ENCODE results near the gene MLX.

Gene MLX

DNA sequence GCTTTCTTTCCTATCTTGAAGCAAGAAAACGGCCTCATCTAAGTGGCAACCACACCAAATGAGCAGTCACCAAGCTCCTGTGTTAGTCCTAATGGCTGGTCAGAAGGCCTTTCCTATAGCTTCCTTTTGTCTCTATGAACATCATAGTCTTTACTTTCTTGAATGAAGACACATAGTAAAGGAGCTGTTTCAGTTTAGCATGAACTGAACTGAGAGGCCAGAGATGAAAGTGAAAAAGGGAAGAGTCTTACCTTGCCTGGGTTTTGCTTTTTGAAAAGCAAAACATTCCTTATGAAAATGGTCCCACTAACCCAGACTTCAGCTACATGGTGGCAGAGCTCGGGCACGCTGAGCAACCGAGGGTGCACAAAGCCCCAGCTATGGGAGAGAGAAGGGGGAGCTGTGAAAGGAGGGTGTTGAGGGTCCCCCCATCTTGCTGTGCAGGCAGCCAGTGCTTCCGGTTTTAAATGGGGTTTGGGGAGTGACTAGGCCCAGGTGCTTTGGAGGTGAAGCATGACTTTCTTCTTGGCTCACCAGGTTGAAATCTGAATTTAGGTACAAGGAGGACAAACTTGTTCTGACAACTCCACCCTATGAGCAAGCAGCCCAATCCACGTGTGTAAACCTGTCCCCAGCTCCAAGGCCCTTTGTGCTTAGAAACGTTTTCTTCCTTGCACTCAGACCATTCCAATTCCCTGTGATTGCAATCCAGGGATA lies 19.8 kb downstream of the MLX start:
- Histone ChIP-seq H3K27ac (replicated peaks) (no peak overlapping the region), H3K4me3 (replicated peaks; ENCODE audit: insufficient read depth, low read length) (no peak overlapping the region), H3K27me3 (ENCODE audit: insufficient read depth, poor library complexity, severe bottlenecking) (no peaks in the 10 kb centered on the region)
- DNase-seq (ENCODE audit: low read depth in 1 of 2, low spot score in 1 of 2), result no peak
- TF ChIP-seq, protein P1, sequence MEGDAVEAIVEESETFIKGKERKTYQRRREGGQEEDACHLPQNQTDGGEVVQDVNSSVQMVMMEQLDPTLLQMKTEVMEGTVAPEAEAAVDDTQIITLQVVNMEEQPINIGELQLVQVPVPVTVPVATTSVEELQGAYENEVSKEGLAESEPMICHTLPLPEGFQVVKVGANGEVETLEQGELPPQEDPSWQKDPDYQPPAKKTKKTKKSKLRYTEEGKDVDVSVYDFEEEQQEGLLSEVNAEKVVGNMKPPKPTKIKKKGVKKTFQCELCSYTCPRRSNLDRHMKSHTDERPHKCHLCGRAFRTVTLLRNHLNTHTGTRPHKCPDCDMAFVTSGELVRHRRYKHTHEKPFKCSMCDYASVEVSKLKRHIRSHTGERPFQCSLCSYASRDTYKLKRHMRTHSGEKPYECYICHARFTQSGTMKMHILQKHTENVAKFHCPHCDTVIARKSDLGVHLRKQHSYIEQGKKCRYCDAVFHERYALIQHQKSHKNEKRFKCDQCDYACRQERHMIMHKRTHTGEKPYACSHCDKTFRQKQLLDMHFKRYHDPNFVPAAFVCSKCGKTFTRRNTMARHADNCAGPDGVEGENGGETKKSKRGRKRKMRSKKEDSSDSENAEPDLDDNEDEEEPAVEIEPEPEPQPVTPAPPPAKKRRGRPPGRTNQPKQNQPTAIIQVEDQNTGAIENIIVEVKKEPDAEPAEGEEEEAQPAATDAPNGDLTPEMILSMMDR (IDR thresholded peaks at IDR 0.05; ENCODE audit: insufficient read depth, low read length), result no peak
- TF ChIP-seq, protein P2, sequence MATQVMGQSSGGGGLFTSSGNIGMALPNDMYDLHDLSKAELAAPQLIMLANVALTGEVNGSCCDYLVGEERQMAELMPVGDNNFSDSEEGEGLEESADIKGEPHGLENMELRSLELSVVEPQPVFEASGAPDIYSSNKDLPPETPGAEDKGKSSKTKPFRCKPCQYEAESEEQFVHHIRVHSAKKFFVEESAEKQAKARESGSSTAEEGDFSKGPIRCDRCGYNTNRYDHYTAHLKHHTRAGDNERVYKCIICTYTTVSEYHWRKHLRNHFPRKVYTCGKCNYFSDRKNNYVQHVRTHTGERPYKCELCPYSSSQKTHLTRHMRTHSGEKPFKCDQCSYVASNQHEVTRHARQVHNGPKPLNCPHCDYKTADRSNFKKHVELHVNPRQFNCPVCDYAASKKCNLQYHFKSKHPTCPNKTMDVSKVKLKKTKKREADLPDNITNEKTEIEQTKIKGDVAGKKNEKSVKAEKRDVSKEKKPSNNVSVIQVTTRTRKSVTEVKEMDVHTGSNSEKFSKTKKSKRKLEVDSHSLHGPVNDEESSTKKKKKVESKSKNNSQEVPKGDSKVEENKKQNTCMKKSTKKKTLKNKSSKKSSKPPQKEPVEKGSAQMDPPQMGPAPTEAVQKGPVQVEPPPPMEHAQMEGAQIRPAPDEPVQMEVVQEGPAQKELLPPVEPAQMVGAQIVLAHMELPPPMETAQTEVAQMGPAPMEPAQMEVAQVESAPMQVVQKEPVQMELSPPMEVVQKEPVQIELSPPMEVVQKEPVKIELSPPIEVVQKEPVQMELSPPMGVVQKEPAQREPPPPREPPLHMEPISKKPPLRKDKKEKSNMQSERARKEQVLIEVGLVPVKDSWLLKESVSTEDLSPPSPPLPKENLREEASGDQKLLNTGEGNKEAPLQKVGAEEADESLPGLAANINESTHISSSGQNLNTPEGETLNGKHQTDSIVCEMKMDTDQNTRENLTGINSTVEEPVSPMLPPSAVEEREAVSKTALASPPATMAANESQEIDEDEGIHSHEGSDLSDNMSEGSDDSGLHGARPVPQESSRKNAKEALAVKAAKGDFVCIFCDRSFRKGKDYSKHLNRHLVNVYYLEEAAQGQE (IDR thresholded peaks at IDR 0.05; ENCODE audit: insufficient replicate concordance, low read depth), result no peak
- TF ChIP-seq GABPA (IDR thresholded peaks at IDR 0.05; ENCODE audit: low read depth) (no peak), POLR2AphosphoS5 (IDR thresholded peaks at IDR 0.05; ENCODE audit: low read depth) (no peak)

DNA sequence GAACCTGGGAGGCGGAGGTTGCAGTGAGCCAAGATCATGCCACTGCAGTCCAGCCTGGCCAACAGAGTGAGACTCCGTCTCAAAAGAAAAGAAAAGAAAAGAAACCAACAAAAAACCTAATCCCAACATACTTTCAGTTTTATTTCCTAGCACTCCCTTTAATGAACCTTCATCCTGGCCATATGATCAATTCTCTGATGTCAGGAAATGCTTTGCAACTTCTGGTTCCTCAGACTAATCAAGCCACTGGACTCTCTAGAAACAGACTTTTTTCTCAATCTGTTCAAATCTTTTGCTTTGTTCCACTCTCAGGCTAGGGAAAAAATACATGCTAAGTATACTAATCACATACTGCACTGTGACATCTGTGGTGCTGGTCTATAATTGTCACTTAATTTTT lies 24.0 kb downstream of the MLX start:
- H3K4me3 ChIP-seq (replicated peaks; ENCODE audit: insufficient read depth, low read length), result no peak overlapping the region
- TF ChIP-seq POLR2AphosphoS5 (IDR thresholded peaks at IDR 0.05; ENCODE audit: low read depth), result no peak
- TF ChIP-seq, protein P1 (IDR thresholded peaks at IDR 0.05; ENCODE audit: insufficient read depth, low read length), result no peak
- TF ChIP-seq GABPA (IDR thresholded peaks at IDR 0.05; ENCODE audit: low read depth), result no peak
- TF ChIP-seq SPI1 (IDR thresholded peaks at IDR 0.05; ENCODE audit: borderline replicate concordance, low read depth), result no peak
- no peaks in the 10 kb centered on the region for H3K27me3 ChIP-seq (ENCODE audit: insufficient read depth, poor library complexity, severe bottlenecking)
- no peak for DNase-seq (ENCODE audit: low read depth in 1 of 2, low spot score in 1 of 2)
- H3K27ac ChIP-seq (replicated peaks), result no peak overlapping the region

DNA sequence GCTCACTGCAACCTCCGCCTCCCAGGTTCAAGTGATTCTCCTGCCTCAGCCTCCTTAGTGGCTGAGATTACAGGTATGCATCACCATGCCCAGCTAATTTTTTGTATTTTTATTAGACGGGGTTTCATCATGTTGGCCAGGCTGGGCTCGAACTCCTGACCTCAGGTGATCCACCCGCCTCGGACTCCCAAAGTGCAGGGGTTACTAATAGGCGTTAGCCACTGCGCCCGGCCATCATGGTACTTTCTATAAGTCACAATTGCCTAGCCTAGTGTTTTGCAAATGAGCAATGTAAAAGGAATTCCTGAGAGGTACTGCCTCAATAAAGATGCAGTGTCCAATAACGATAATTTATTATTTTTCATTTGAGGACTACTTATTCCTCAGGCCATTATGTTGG lies 24.5 kb downstream of the MLX start:
- DNase-seq (ENCODE audit: low read depth in 1 of 2, low spot score in 1 of 2), result no peak
- no peak overlapping the region for H3K27ac ChIP-seq (replicated peaks)
- H3K27me3 ChIP-seq (ENCODE audit: insufficient read depth, poor library complexity, severe bottlenecking), result no peaks in the 10 kb centered on the region
- no peak for TF ChIP-seq POLR2AphosphoS5 (IDR thresholded peaks at IDR 0.05; ENCODE audit: low read depth)
- TF ChIP-seq, protein P2 (IDR thresholded peaks at IDR 0.05; ENCODE audit: insufficient replicate concordance, low read depth), result no peak
- TF ChIP-seq, protein P1 (IDR thresholded peaks at IDR 0.05; ENCODE audit: insufficient read depth, low read length), result no peak
- no peak for TF ChIP-seq SPI1 (IDR thresholded peaks at IDR 0.05; ENCODE audit: borderline replicate concordance, low read depth)
- no peak for TF ChIP-seq GABPA (IDR thresholded peaks at IDR 0.05; ENCODE audit: low read depth)
- no peak overlapping the region for H3K4me3 ChIP-seq (replicated peaks; ENCODE audit: insufficient read depth, low read length)

DNA sequence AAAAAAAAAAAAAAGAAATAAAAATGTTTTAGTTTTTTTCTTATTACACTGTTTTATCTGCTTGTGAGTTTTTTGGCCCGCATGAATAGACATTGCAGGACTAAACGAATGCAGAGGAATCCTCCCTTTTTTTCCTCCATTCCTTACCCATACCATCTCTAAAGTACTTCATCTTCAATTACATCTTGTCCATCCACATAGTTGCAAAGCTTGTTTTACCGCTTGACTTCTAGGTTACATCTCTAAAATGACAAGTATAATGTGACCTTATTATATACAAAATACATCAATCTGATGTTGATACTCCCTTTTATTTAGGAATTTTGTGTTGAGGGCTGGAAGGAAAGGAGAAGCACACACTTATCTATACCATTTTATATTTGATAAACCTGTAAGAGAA lies 29.5 kb downstream of the MLX start:
- Histone ChIP-seq H3K27me3 (ENCODE audit: insufficient read depth, poor library complexity, severe bottlenecking) (no peaks in the 10 kb centered on the region), H3K4me3 (replicated peaks; ENCODE audit: insufficient read depth, low read length) (no peak overlapping the region), H3K27ac (replicated peaks) (no peak overlapping the region)
- no peak for TF ChIP-seq POLR2AphosphoS5 (IDR thresholded peaks at IDR 0.05; ENCODE audit: low read depth)
- TF ChIP-seq, protein P2 (IDR thresholded peaks at IDR 0.05; ENCODE audit: insufficient replicate concordance, low read depth), result no peak
- no peak for TF ChIP-seq SPI1 (IDR thresholded peaks at IDR 0.05; ENCODE audit: borderline replicate concordance, low read depth)
- TF ChIP-seq, protein P1 (IDR thresholded peaks at IDR 0.05; ENCODE audit: insufficient read depth, low read length), result no peak
- TF ChIP-seq GABPA (IDR thresholded peaks at IDR 0.05; ENCODE audit: low read depth), result no peak
- no peak for DNase-seq (ENCODE audit: low read depth in 1 of 2, low spot score in 1 of 2)
